ENCODE measurements around the gene PACS2. TPM values are rescaled to one million over a fixed set of nuclear protein-coding genes. Genes with fewer than 3 reads are reported as not detected.
"Not testable (repeated sequence)": the region's sequence is repeated elsewhere in the genome, so short reads cannot be mapped to it uniquely, and the experiment has no call there.

The PACS2 gene
- total RNA-seq, 1 donor from 2014 or later = 84.3 TPM

DNA sequence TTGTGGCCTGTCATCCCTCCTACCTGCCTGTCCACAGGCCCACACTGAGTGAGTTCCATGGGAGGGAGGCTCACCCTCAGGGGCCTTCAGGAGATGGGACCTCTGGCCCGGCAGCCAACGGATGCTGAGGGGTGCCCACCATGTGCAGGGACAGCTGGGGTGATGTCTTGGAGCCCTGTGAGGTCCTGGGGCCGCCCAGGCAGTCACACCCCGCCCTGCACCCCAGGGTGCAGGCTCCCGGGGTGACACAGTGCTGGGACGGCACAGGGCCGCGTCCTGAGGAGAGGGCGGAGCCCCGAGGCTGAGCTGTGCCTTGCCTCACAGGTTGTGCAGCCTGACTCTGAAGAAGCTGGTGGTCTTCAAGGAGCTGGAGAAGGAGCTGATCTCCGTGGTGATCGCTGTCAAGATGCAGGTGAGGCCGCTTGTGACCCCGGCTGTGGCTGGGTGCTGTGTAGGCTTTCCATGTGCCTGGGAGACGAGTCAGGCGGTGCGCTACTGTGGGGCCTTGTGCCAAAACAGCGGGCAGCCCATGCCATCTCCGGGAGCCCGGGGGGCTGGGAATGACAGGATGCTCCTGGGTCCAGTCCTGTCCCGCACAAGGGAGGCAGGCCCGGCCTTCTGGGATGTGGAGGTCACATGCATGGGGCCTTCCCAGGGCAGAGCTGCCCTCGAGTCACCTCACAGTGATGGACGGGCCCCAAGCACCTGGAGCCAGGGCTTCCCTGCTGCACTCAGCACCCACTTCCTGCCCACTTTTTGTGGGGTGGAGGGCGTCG lies 33.8 kb downstream of the PACS2 start:
- DNase-seq (ENCODE audit: low spot score) = no peak

DNA sequence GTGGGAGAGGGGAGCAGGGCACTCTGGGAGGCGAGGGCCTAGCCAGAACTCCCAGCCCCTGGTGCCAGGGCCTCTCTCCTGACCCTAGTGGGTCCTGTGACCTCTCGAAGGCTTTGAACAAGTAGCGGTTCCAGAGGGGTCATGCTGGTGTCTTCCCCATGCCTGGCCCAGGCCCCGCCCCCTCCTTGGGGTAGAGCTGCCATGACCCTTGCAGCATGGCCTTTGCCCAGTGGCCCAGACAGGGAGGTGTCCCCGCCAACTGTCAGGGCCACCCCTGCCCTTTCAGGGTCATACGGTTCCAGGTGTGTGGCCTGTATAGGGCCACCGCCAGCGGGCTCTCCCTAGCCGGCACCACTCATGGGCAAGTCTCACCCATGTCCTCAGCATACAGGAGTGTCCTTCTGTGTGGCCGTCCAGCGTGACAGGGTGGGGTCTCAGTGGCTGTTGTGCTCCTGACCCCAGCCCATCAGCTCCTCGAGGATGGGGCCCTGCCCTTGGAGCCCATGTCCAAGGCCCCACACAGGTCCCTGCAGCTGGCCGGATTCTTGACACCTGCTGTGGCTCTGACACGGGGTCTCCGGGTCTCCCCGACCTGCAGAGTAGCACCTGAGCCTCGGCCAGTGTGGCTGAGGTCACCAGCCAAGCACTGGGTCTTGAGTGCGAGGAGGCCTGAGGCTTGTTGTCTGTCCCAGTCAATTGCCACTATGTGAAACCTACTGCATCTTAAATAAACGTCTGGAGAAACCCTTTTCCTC lies 34.6 kb downstream of the PACS2 start:
- no peak for DNase-seq (ENCODE audit: low spot score)

DNA sequence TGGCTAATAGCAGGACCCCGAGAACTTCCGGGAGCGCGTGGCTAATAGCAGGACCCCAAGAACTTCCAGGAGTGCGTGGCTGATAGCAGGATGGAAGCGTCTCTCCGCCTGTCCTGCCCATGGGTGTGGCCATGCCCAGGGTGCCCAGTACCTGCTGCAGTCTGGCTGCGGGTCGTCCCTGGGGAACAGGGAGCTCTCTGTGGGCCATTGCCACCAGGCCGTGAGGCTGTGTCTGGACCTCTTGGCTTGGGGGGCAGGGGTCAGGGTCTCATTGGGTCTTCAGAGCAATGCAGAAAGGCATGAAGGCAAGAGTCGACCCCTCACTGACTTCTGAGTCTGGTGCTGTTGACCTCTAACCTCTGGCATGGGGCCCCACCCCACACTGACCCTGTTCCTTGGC lies 35.4 kb downstream of the PACS2 start:
- no peak for DNase-seq (ENCODE audit: low spot score)

DNA sequence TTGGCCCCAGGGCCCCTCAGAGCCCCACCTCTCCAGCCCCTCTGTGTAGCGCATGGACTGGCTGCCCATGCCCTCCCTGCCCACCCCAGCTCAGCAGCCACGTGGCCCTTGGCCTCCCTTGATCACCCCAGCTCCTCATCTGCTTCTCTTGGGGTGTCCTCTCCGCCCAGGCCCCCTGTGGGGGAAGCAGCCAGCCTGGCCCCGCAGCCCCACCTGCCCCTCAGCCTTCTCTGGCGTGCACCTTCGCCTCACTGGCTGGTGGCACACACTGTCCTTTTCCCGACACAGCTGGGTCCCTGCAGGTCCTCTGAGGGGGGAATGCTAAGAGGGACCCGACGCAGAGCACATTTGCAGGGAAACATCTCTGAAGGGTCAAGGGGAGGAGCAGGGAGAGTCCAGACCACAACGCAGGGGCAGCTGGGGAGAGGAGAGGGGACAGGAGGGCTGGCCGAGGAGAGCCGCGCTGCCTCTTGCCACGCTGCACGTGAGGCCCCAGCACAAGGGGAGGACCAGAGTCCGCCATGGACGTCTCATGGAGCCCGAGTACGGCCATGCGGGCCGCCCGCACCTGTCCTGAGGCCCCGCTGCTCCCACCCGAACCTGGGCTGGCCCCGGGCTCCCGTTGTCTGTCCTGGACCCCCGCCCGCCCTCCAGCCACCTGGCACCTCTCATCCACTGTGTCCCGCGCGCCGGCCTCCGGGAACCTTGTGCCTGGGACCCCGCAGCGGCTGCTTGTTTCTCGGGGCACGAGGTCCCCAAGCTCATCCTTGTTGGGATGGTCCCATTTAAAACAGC lies 36.1 kb downstream of the PACS2 start:
- no peak for DNase-seq (ENCODE audit: low spot score)

DNA sequence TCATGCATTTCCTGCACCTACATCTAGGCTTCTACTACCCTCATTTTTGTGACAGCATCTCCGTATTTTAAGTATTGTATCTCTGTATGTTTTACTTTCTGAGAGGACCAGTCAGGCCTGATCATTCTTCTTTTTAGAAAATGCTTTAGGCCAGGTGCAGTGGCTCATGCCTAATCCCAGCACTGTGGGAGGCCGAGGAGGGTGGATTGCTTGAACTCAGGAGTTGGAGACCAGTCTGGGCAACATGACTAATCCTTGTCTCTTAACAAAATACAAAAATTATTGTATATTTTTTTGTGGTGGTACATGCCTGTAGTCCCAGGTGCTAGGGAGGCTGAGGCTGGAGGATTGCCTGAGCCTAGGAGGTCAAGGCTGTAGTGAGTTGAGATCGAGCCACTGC lies 36.9 kb downstream of the PACS2 start:
- DNase-seq (ENCODE audit: low spot score) = no peak

DNA sequence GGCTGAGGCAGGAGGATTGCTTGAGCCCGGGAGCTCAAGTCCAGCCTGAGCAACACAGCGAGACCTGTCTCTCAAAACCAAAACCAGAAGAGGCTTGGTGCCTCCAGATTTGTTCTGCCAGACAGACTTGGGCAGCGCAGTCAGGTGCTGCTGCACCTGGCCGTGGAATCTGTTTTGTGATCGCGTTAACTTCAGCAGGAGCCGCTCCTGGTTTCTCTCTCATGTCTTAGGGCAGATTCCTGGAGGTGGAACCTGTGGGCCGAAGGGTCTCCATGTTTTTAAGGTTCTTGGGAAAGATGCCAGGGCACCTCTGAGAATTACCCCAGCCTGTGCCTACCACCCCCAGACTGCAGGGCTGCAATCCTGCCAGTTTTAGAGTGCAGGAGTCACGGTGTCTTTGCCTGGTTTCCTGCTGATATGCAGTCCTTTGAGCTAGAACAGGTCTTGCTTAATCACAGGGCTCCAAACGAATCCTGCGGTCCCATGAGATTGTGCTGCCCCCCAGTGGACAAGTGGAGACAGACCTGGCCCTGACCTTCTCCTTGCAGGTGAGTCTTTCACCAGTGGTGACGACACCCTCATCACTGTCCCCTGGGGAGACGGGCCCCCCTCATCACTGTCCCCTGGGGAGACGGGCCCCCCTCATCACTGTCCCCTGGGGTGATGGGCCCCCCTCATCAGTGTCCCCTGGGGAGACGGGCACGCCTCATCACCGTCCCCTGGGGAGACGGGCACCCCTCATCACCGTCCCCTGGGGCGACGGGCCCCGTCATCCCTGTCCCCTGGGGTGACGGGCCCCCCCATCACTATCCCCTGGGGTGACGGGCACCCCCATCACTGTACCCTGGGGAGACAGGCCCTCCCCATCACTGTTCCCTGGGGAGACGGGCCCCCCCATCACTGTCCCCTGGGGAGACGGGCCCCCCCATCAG lies 37.6 kb downstream of the PACS2 start:
- no peak for DNase-seq (ENCODE audit: low spot score)

DNA sequence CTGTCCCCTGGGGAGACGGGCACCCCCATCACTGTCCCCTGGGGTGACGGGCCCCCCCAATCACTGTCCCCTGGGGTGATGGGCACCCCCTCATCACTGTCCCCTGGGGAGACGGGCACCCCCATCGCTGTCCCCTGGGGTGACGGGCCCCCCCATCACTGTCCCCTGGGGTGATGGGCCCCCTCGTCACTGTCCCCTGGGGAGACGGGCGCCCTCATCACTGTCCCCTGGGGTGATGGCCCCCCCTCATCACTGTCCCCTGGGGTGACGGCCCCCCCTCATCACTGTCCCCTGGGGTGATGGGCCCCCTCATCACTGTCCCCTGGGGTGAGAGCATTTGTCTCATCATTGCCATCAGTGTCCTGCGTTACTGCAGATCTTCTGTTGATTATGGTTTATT lies 38.6 kb downstream of the PACS2 start:
- DNase-seq (ENCODE audit: low spot score) = no peak

DNA sequence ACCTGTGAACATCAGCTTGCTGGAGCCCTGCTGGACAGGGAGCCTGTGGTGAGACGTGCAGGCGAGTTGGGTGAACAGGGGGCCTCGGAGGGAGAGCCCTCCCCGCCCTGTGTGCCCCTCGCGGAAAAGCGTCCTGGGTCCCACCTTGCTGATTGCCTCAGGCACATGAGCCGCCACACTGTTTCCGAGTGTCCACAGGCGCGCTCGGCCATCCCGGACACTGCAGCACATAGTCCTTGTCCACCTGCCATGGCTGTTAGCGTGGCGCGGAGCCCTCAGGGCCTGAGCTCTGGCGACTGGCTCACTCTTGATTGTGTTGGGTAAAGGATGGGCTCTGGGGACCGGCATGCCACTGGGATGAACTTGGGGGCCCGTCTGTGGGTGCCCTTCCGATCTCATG lies 40.0 kb downstream of the PACS2 start:
- no peak for DNase-seq (ENCODE audit: low spot score)

DNA sequence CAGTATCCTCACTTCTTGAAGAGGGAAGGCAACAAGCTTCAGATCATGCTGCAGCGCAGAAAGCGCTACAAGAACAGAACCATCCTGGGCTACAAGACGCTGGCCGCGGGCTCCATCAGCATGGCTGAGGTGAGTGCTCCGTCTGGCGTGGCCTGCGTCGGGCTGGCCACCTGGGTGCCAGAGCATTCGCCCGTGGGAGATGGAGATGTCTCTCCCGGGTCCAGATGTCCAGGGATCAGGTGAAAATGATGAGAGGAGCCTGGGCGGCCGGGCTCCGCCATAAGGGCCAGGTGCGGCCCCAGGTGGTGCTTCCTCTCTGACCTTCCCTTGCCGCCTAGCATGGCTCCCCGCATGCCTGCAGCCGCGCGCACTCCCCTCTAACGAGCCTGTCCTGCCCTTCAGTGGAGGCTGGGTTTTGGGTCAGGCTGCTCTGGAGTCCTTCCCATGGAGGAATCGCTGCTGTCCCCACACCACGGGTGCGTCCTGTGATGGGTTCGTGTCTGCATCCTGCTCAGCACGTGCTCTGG lies 40.6 kb downstream of the PACS2 start:
- no peak for DNase-seq (ENCODE audit: low spot score)

DNA sequence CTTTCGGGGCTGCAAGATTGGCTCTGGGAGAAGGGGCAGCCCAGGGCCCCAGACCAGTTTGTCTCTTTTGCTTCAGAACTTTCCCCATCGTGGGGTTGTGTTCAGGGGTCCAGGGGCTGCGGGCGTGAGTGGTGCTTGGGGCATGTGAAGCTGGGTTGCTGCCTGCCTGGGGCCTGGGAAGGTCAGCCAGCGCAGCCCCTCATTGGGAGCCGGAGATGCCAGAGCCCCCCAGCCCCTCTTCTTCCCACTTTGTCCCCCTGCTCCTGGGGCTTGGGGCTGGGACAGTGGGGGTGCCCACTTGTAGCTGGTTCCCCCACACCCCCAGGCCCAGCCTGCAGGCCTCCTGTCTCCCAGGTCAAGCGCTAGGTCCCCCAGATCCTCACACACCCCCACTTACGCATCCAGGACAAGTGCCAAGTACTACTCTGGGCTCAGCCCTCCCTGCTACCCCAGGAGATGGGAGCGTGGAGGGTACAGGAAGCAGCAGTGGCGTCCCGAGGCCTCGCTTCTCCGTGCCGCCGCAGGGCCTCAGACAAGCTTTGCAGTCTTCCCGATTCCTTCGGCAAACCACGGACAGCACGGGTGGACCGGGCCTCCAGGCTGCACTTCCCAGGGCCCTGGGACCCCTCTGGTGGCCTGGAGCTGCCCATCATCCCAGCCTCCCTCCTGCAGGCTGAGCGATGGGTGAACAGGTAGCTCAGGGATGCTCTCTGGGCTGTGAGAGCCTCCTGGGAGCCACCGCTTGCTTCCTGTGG lies 41.5 kb downstream of the PACS2 start:
- no peak for DNase-seq (ENCODE audit: low spot score)

DNA sequence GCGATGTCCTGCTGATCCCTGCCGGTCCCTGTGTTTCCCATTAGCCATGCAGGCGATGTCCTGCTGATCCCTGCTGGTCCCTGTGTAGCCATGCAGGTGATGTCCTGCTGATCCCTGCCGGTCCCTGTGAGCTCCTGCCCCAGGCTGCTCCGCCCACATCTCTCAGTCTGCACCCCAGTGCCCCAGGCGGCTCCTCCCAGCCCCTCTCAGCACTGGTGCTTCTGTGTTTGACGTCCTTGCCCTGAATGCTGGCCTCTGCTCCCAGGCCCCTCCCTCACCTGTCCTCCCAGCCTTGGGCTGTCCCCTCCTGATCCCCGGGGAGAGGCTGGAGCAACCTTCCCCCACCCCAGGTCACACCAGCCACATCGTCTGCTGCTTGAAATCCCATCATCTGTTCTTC lies 42.4 kb downstream of the PACS2 start:
- no peak for DNase-seq (ENCODE audit: low spot score)

DNA sequence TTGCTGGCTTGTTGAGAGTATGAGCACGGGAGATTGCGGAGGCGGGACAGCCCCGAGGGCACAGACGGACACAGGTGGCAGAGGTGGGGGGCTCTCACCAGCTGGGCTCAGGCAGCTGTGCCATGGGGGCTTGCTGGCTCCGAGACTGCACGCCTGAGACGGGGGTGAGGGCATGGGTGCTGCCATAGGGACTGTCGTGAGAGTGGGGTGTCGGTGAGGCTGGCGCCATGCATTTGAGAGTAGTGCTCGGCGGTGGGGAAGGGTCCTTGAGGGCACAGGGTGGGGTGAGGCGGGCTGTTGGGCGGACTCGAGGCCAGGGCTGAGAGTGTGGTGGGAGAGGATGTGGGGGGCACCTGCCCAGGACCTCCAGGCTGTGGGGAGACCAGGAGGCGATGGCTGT lies 43.1 kb downstream of the PACS2 start:
- no peak for DNase-seq (ENCODE audit: low spot score)

DNA sequence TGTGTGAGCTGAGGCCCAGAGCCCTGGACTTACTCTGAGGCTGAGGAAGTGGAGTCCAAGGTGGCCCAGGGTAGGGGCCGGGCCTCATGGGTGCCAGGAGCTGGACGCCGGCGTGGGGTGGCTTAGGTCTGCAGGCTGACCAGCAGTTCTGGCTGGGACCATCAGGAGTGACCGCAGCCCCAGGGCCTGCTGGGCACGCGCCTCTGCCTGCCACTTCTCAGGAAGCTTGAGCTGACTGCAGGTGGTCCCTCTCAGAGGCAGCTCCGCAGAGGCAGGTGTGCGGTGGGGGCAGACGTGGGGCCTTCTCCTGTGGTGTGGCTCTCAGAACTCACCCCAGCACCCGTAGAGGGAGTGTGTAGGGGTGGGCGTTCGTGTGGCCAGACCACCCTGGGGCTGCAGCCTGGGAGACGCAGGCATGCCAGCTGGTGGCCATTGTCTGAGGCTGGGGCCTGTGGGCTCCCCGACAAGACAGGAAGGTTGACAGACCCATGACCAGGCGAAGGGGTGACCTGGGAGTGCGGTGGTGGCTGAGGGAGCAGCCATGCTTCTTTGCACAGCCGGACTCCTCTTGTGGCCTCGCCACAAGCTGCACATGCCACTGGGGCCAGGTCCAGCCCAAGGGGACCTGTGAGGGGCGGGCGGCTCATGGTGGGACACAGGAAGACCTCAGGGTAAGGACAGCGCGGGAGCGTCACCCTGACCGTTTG lies 43.7 kb downstream of the PACS2 start:
- DNase-seq (ENCODE audit: low spot score) = no peak

DNA sequence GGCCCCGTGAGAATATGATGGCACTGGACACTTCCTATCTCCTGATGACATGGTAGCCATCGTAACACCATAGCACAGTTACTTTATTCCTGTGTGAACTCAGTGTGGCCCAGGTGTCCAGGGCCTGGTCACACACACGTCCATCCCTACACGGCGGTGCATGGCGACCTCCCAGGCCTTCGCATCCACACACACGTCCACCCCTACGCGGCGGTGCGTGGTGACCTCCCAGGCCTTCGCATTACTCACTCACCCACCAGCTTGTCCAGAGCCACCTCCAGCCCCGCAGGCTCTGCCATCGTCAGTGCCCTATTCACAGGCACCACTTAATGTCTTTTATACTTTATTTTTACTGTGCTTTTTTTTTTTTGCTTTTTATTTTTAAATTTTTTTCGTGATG lies 44.4 kb downstream of the PACS2 start:
- DNase-seq (ENCODE audit: low spot score) = no peak

DNA sequence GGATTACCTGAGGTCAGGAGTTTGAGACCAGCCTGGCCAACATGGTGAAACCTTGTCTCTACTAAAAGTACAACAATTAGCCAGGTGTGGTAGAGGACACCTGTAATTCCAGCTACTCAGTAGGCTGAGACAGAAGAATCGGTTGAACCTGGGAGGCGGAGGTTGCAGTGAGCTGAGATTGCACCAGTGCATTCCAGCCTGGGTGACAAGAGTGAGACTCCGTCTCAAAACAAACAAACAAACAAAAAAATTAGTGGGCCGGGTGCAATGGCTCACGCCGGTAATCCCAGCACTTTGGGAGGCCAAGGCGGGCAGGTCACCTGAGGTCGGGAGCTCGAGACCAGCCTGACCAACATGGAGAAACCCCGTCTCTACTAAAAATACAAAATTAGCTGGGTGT lies 46.9 kb downstream of the PACS2 start:
- DNase-seq (ENCODE audit: low spot score) = not testable (repeated sequence)

DNA sequence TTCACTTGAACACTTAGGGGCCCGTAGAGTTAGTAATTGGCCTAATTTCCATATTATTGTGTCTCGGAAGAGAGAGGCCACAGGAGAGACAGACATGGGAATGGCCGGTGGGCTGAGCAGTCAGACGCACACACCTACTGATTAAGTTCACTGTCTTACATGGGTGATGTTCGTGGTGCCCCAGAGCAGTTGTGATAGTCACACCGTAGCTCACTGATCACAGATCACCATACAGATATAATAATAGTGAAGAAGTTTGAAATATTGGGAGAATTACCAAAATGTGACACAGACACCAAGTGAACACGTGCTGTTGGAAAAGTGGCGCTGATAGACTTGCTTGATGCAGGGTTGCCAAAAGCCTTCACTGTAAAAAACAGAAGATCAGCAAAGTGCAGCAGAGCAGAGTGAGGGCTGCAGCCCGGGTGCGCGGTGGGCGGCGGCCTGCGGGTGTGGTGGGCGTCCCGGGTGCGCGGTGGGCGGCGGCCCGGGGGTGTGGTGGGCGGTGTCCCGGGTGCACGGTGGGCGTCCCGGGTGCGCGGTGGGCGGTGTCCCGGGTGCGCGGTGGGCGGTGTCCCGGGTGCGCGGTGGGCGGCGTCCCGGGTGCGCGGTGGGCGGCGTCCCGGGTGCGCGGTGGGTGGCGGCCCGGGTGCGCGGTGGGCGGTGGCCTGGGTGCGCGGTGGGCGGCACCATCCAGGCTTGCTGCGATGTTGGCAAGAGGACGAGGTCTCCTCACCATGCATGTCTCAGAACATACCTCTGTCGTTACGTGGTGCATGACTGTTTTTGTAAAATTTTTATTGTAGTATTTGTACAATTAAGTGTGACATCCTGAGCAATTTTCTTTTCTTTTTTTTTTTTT lies 49.5 kb downstream of the PACS2 start:
- no peak for DNase-seq (ENCODE audit: low spot score)

DNA sequence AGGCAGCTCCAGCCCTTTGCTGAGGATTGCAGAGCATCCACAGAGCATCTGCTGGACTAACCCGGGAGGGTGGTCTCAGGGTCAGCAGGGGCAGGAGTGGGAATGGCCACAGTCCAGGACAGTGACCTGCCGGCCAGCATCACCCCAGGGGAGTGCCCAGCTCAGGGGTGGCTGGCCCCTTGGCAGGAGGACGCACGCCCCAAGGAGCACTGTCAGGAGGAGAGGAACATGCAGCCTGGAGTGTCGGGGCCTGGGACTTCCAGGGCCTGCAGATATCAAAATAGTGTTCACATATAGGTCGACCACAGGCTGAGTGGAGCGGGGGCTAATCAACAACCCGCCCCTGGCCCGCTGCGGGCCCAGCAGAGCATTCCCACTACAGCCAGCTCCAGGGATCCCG lies 50.6 kb downstream of the PACS2 start:
- no peak for DNase-seq (ENCODE audit: low spot score)

DNA sequence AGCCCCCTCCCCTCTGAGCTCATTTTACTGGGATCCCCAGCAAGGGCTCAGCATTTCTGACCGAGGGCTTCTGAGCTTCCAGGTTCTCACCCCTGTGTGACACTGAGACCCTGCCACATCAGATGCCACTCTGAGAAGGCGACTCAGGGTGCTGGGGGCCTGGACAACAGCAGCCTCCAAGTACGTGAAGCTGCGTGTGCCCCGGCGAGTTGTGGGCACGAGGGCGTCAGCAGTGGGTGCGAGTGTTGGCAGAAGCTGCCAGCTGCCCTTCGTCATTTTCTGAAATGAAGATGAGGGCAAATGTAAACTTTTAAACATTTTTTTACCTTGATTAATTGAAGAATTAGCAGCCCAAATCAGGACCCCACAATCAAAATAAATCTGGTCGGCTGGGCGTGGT lies 51.1 kb downstream of the PACS2 start:
- DNase-seq (ENCODE audit: low spot score) = no peak
